Panc1 (cell line): ENCODE data around the gene ZNF71. TPM values are rescaled to one million over a fixed set of nuclear protein-coding genes. Genes with fewer than 3 reads are reported as not detected.

Source experiments
- ATAC-seq: fragments of 200-7000 bp; cut with Tn5 transposase; 2 replicates; pipeline ENCODE4 v1.9.1; 2020; ENCODE audit warnings: mild to moderate bottlenecking, moderate library complexity
- BruUV-seq: library from RNA; stranded (reverse); fragments of 400-500 nt; replicated peaks from 2 replicates; lab custom pipeline; 2021; lab: Mats Ljungman, UMichigan
- CTCF ChIA-PET: fragments of 300-600 bp; sonication (Branson Sonifier 250); formaldehyde crosslinking; loops from one replicate; lab custom pipeline; 2022; ENCODE audit warnings: antibody characterized with exemption; lab: Charles Lee
- POLR2A ChIA-PET: fragments of 300-600 bp; sonication (Branson Sonifier 250); formaldehyde crosslinking; loops from one replicate; lab custom pipeline; 2022; ENCODE audit warnings: antibody characterized with exemption; lab: Charles Lee
- DNase-seq: peaks from one replicate; pipeline ENCODE4 v3.0.0-alpha.2; 2010; ENCODE audit warnings: low read depth, low spot score
- H3K27ac ChIP-seq: 2 replicates; pipeline ENCODE4 v1.5.1; 2011; ENCODE audit warnings: mild to moderate bottlenecking, low read length, inconsistent platforms
- H3K27me3 ChIP-seq: fragments of 200-500 bp; sonication (Bioruptor generic); 2 replicates; pipeline ENCODE4 v1.6.0; 2014; ENCODE audit warnings: low read length, inconsistent platforms; ENCODE audit not compliant: control insufficient read depth, insufficient read depth
- H3K36me3 ChIP-seq: fragments of 200-500 bp; sonication (Bioruptor generic); 2 replicates; pipeline ENCODE4 v1.5.1; 2014; ENCODE audit warnings: inconsistent platforms, mild to moderate bottlenecking, low read length, moderate library complexity; ENCODE audit not compliant: control insufficient read depth, insufficient read depth
- H3K4me1 ChIP-seq: 2 replicates; pipeline ENCODE4 v1.5.1; 2011; ENCODE audit warnings: inconsistent platforms, mild to moderate bottlenecking, low read length, moderate library complexity; ENCODE audit not compliant: control insufficient read depth, insufficient read depth
- H3K4me3 ChIP-seq, 2 experiments: 2 replicates each; pipeline ENCODE4 v1.5.1; 2011 to 2012; ENCODE audit warnings: low read depth in 2 of 2, low read length in 2 of 2, mild to moderate bottlenecking in 2 of 2, inconsistent platforms in 1 of 2, moderate library complexity in 1 of 2
- H3K9me3 ChIP-seq: fragments of 200-500 bp; sonication (Bioruptor generic); 2 replicates; pipeline ENCODE4 v1.5.1; 2014; ENCODE audit warnings: low read depth, mild to moderate bottlenecking, inconsistent platforms, low read length, moderate library complexity; ENCODE audit not compliant: control insufficient read depth, insufficient read depth
- POLR2AphosphoS5 ChIP-seq: IDR thresholded peaks from 2 replicates; pipeline ENCODE4 v1.6.1; 2012; ENCODE audit warnings: mild to moderate bottlenecking, low read depth, low read length, moderate library complexity
- SIN3A ChIP-seq: IDR thresholded peaks from 2 replicates; pipeline ENCODE4 v1.6.1; 2012; ENCODE audit warnings: low read depth, mild to moderate bottlenecking, low read length, moderate library complexity, borderline replicate concordance; ENCODE audit not compliant: insufficient read depth
- TCF7L2 ChIP-seq: IDR thresholded peaks from 2 replicates; pipeline ENCODE4 v1.6.1; 2011; ENCODE audit warnings: mild to moderate bottlenecking, low read depth, low read length, inconsistent platforms
- in situ Hi-C: cut with HindIII; loops from 2 replicates; pipeline ENCODE4 v1.10.0; 2016; ENCODE audit warnings: low sequenced_read_pairs, low pct_unique_long_range_greater_than_20kb
- intact Hi-C: fragments of 100-400 bp; cut with micrococcal nuclease; formaldehyde crosslinking; loops from one replicate; pipeline ENCODE4 v1.10.0; 2022; ENCODE audit not compliant: unreplicated experiment
- total RNA-seq: library from RNA; stranded (reverse); gene quantifications from one replicate; pipeline ENCODE4 v1.2.1, GENCODE V29; 2021; ENCODE audit not compliant: unreplicated experiment
- TF ChIP-seq, protein P1 (sequence below): fragments of 450-650 bp; IDR thresholded peaks from 2 replicates; pipeline ENCODE4 v1.5.1; 2017; ENCODE audit warnings: mild to moderate bottlenecking
- TF ChIP-seq, protein P2 (sequence below), 2 experiments: IDR thresholded peaks; 2 replicates each; pipeline ENCODE4 v1.6.1; 2011 to 2012; ENCODE audit warnings: low read depth in 2 of 2, control low read depth in 1 of 2, low read length in 1 of 2, mild to moderate bottlenecking in 1 of 2, moderate library complexity in 1 of 2; ENCODE audit not compliant: insufficient read depth in 1 of 2

ZNF71 gene
- total RNA-seq, 1 experiment from 2014 or later, result 6.3 TPM

- in situ Hi-C loops, result no loop called here
- Histone ChIP-seq H3K4me1 (no peaks in the 10 kb centered on the region), H3K27me3 (no peaks in the 10 kb centered on the region), H3K4me3 (no peak overlapping the region), H3K36me3 (no peaks in the 10 kb centered on the region), H3K27ac (no peak overlapping the region), H3K9me3 (peaks cover 23% of the 10 kb centered on the region)
- no peak for ATAC-seq
- CTCF ChIA-PET, result no interaction called here
- TF ChIP-seq, protein P1, sequence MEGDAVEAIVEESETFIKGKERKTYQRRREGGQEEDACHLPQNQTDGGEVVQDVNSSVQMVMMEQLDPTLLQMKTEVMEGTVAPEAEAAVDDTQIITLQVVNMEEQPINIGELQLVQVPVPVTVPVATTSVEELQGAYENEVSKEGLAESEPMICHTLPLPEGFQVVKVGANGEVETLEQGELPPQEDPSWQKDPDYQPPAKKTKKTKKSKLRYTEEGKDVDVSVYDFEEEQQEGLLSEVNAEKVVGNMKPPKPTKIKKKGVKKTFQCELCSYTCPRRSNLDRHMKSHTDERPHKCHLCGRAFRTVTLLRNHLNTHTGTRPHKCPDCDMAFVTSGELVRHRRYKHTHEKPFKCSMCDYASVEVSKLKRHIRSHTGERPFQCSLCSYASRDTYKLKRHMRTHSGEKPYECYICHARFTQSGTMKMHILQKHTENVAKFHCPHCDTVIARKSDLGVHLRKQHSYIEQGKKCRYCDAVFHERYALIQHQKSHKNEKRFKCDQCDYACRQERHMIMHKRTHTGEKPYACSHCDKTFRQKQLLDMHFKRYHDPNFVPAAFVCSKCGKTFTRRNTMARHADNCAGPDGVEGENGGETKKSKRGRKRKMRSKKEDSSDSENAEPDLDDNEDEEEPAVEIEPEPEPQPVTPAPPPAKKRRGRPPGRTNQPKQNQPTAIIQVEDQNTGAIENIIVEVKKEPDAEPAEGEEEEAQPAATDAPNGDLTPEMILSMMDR, result no peak
- TF ChIP-seq, protein P2, sequence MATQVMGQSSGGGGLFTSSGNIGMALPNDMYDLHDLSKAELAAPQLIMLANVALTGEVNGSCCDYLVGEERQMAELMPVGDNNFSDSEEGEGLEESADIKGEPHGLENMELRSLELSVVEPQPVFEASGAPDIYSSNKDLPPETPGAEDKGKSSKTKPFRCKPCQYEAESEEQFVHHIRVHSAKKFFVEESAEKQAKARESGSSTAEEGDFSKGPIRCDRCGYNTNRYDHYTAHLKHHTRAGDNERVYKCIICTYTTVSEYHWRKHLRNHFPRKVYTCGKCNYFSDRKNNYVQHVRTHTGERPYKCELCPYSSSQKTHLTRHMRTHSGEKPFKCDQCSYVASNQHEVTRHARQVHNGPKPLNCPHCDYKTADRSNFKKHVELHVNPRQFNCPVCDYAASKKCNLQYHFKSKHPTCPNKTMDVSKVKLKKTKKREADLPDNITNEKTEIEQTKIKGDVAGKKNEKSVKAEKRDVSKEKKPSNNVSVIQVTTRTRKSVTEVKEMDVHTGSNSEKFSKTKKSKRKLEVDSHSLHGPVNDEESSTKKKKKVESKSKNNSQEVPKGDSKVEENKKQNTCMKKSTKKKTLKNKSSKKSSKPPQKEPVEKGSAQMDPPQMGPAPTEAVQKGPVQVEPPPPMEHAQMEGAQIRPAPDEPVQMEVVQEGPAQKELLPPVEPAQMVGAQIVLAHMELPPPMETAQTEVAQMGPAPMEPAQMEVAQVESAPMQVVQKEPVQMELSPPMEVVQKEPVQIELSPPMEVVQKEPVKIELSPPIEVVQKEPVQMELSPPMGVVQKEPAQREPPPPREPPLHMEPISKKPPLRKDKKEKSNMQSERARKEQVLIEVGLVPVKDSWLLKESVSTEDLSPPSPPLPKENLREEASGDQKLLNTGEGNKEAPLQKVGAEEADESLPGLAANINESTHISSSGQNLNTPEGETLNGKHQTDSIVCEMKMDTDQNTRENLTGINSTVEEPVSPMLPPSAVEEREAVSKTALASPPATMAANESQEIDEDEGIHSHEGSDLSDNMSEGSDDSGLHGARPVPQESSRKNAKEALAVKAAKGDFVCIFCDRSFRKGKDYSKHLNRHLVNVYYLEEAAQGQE (IDR thresholded peaks at IDR 0.05; ENCODE audit: insufficient read depth in 1 of 2, low read depth in 2 of 2, low read length in 1 of 2), result no peak
- no peak for TF ChIP-seq TCF7L2
- TF ChIP-seq SIN3A, result no peak
- no peak for DNase-seq
- intact Hi-C loops, result no loop called here
- POLR2A ChIA-PET, result no interaction called here
- no TSS peak for BruUV-seq
Observed at GRCh38 chr19:56661248-56661647, 66.1 kb downstream of the ZNF71 start.

GRCh38 chr19:56663931-56664500 is 68.9 kb downstream of the ZNF71 start:
- Histone ChIP-seq H3K27ac (no peak overlapping the region), H3K36me3 (no peaks in the 10 kb centered on the region), H3K27me3 (no peaks in the 10 kb centered on the region), H3K4me3 (no peak overlapping the region), H3K9me3 (peaks cover 17% of the 10 kb centered on the region), H3K4me1 (no peaks in the 10 kb centered on the region)
- DNase-seq (no peak), ATAC-seq (no peak)
- ChIA-PET CTCF (no interaction called here), POLR2A (no interaction called here)
- in situ Hi-C loops, result no loop called here
- BruUV-seq, result no TSS peak
- intact Hi-C loops, result no loop called here
- TF ChIP-seq, protein P1, result no peak
- TF ChIP-seq POLR2AphosphoS5 (no peak), SIN3A (no peak), TCF7L2 (no peak)
- TF ChIP-seq, protein P2 (IDR thresholded peaks at IDR 0.05; ENCODE audit: insufficient read depth in 1 of 2, low read depth in 2 of 2, low read length in 1 of 2), result no peak
